K562 (cell line): ENCODE data around the gene STRIP1. TPM values are rescaled to one million over a fixed set of nuclear protein-coding genes. Genes with fewer than 3 reads are reported as not detected.

ENCODE experiments used
- CUX1 ChIP-seq: fragments of 200-800 bp; sonication (Bioruptor generic); IDR thresholded peaks from 2 replicates; pipeline ENCODE4 v1.6.1; 2016; ENCODE audit warnings: missing genetic modification characterization, missing compliant biosample characterization
- EGR1 ChIP-seq: fragments of 450-650 bp; conservative IDR thresholded peaks from 2 replicates; pipeline ENCODE4 v1.6.1; 2017; ENCODE audit warnings: mild to moderate bottlenecking
- FIP1L1 ChIP-seq: fragments of 200-400 bp; formaldehyde crosslinking; IDR thresholded peaks from 2 replicates; pipeline ENCODE4 v1.6.1; 2018; ENCODE audit warnings: mild to moderate bottlenecking, low read depth, low read length; ENCODE audit not compliant: poor library complexity, severe bottlenecking
- NR4A1 ChIP-seq, 2 experiments: fragments of 250-450 bp in 1 of 2; fragments of 450-650 bp in 1 of 2; sonication (Bioruptor Pico) in 1 of 2; IDR thresholded peaks; 2 replicates each; pipeline versions ENCODE4 v1.4.0 to v1.6.1; 2016 to 2020; ENCODE audit warnings: mild to moderate bottlenecking in 2 of 2, missing compliant biosample characterization in 1 of 2, missing genetic modification characterization in 1 of 2, moderate library complexity in 1 of 2
- PTRF ChIP-seq: fragments of 450-650 bp; IDR thresholded peaks from 2 replicates; pipeline ENCODE4 v1.6.1; 2016; ENCODE audit warnings: mild to moderate bottlenecking, missing genetic modification characterization, missing compliant biosample characterization
- RCOR1 ChIP-seq, 2 experiments: IDR thresholded peaks; 2 replicates each; pipeline ENCODE4 v1.6.1; 2012; ENCODE audit warnings: low read depth in 2 of 2, low read length in 2 of 2, borderline replicate concordance in 1 of 2, improper control_type of control experiment in 1 of 2
- SMARCB1 ChIP-seq: IDR thresholded peaks from 2 replicates; pipeline ENCODE4 v1.6.1; 2011; ENCODE audit warnings: improper control_type of control experiment, low read depth; ENCODE audit not compliant: insufficient read length
- TFAM ChIP-seq: fragments of 250-450 bp; sonication (Bioruptor Pico); conservative IDR thresholded peaks from 2 replicates; pipeline ENCODE4 v1.5.0; 2021; ENCODE audit warnings: mild to moderate bottlenecking, moderate library complexity
- ZNF134 ChIP-seq: fragments of 250-450 bp; sonication (Bioruptor Pico); conservative IDR thresholded peaks from 2 replicates; pipeline ENCODE4 v1.4.0; 2020
- ZNF263 ChIP-seq: sonication (generic); formaldehyde crosslinking; IDR thresholded peaks from 2 replicates; pipeline ENCODE4 v1.8.0; 2022; ENCODE audit warnings: mild to moderate bottlenecking, missing genetic modification reagents, borderline replicate concordance
- ZNF408 ChIP-seq: fragments of 250-450 bp; sonication (Bioruptor Pico); IDR thresholded peaks from 2 replicates; pipeline ENCODE4 v1.4.0; 2020; ENCODE audit warnings: low read depth, mild to moderate bottlenecking, moderate library complexity
- ZNF717 ChIP-seq: fragments of 250-450 bp; sonication (Bioruptor Pico); IDR thresholded peaks from 2 replicates; pipeline ENCODE4 v1.5.0; 2021
- ZSCAN32 ChIP-seq: fragments of 450-650 bp; formaldehyde crosslinking; IDR thresholded peaks from 2 replicates; pipeline ENCODE4 v1.4.0; 2020; ENCODE audit warnings: mild to moderate bottlenecking, moderate library complexity
- polyA plus RNA-seq, 8 experiments: library from polyadenylated mRNA; depleted of rRNA in 4 of 8; stranded (reverse) in 5 of 8; unstranded in 3 of 8; fragments of >200 nt; fragmentation: Nextera tagmentation in 2 of 8; fragmentation: Illumina TruSeq in 1 of 8; extraction: Ambion mirVana in 2 of 8; extraction: Trizol in 1 of 8; gene quantifications; 2 replicates each; pipeline versions ENCODE4 v1.2.1 to v1.2.3, GENCODE V29; 2011 to 2014; ENCODE audit warnings: inconsistent platforms in 1 of 8, missing spikeins in 1 of 8
- total RNA-seq, 7 experiments: library from RNA; depleted of rRNA in 6 of 7; stranded (reverse); fragments of >200 nt in 6 of 7; fragmentation: Illumina TruSeq in 2 of 7; extraction: Trizol in 2 of 7; gene quantifications; 2 replicates each; pipeline versions ENCODE4 v1.2.1 to v1.2.3, GENCODE V29; 2011 to 2021; ENCODE audit warnings: low replicate concordance in 1 of 7
- TF ChIP-seq, protein P1 (sequence below): sonication (generic); formaldehyde crosslinking; IDR thresholded peaks from 2 replicates; pipeline ENCODE4 v1.8.0; 2023; ENCODE audit warnings: mild to moderate bottlenecking, missing genetic modification reagents
- TF ChIP-seq, protein P2 (sequence below): IDR thresholded peaks from 3 replicates; pipeline ENCODE4 v1.6.1; 2011; ENCODE audit warnings: borderline replicate concordance, mild to moderate bottlenecking, moderate library complexity; ENCODE audit not compliant: insufficient read length; ENCODE audit errors: extremely low read depth

The STRIP1 gene
- total and polyA plus RNA-seq, 9 of the 15 experiments (the other 6 are each of a cell fraction or from before 2014, with no cell fraction given) = 9.9 to 42.3 (median 32.0) TPM

GRCh38 chr1:110034451-110035235 is at the start of gene STRIP1 (continued):
- TF ChIP-seq CUX1 (no peak), ZNF263 (CRISPR knock-in tag) (no peak; the same call in 1 of the 2 replicates), ZNF408 (no peak), ZNF717 (CRISPR knock-in tag) (no peak), SMARCB1 (no peak), PTRF (tag) (no peak), ZSCAN32 (CRISPR knock-in tag) (no peak), NR4A1 (CRISPR knock-in tag; IDR thresholded peaks at IDR 0.05) (no peak), NR4A1 (tag; IDR thresholded peaks at IDR 0.05) (no peak), RCOR1 (IDR thresholded peaks at IDR 0.05; ENCODE audit: borderline replicate concordance in 1 of 2, low read depth in 2 of 2, low read length in 2 of 2) (peak in 1 of 2 experiments; percentile 45; a peak in 1 of 4 replicates), EGR1 (peak; percentile 38), ZNF134 (CRISPR knock-in tag) (no peak), FIP1L1 (peak; percentile 36), TFAM (CRISPR knock-in tag) (no peak)
- TF ChIP-seq, protein P1, sequence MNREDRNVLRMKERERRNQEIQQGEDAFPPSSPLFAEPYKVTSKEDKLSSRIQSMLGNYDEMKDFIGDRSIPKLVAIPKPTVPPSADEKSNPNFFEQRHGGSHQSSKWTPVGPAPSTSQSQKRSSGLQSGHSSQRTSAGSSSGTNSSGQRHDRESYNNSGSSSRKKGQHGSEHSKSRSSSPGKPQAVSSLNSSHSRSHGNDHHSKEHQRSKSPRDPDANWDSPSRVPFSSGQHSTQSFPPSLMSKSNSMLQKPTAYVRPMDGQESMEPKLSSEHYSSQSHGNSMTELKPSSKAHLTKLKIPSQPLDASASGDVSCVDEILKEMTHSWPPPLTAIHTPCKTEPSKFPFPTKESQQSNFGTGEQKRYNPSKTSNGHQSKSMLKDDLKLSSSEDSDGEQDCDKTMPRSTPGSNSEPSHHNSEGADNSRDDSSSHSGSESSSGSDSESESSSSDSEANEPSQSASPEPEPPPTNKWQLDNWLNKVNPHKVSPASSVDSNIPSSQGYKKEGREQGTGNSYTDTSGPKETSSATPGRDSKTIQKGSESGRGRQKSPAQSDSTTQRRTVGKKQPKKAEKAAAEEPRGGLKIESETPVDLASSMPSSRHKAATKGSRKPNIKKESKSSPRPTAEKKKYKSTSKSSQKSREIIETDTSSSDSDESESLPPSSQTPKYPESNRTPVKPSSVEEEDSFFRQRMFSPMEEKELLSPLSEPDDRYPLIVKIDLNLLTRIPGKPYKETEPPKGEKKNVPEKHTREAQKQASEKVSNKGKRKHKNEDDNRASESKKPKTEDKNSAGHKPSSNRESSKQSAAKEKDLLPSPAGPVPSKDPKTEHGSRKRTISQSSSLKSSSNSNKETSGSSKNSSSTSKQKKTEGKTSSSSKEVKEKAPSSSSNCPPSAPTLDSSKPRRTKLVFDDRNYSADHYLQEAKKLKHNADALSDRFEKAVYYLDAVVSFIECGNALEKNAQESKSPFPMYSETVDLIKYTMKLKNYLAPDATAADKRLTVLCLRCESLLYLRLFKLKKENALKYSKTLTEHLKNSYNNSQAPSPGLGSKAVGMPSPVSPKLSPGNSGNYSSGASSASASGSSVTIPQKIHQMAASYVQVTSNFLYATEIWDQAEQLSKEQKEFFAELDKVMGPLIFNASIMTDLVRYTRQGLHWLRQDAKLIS (CRISPR knock-in tag) = peak; percentile 78
- TF ChIP-seq, protein P2, sequence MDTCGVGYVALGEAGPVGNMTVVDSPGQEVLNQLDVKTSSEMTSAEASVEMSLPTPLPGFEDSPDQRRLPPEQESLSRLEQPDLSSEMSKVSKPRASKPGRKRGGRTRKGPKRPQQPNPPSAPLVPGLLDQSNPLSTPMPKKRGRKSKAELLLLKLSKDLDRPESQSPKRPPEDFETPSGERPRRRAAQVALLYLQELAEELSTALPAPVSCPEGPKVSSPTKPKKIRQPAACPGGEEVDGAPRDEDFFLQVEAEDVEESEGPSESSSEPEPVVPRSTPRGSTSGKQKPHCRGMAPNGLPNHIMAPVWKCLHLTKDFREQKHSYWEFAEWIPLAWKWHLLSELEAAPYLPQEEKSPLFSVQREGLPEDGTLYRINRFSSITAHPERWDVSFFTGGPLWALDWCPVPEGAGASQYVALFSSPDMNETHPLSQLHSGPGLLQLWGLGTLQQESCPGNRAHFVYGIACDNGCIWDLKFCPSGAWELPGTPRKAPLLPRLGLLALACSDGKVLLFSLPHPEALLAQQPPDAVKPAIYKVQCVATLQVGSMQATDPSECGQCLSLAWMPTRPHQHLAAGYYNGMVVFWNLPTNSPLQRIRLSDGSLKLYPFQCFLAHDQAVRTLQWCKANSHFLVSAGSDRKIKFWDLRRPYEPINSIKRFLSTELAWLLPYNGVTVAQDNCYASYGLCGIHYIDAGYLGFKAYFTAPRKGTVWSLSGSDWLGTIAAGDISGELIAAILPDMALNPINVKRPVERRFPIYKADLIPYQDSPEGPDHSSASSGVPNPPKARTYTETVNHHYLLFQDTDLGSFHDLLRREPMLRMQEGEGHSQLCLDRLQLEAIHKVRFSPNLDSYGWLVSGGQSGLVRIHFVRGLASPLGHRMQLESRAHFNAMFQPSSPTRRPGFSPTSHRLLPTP = no peak
